GM12892 (cell line): Measurements from ENCODE around the gene NOXO1.

Experiments used
- POLR2A ChIP-seq: IDR thresholded peaks from 2 replicates; pipeline ENCODE4 v1.6.1; 2011; ENCODE audit warnings: low read depth, low read length, control low read depth
- POLR2AphosphoS5 ChIP-seq: IDR thresholded peaks from 2 replicates; pipeline ENCODE4 v1.6.1; 2011; ENCODE audit warnings: low read depth, low read length, control low read depth

GRCh38 chr16:2015947-2016208 is 34.6 kb upstream of the NOXO1 start:
- TF ChIP-seq POLR2A (no peak), POLR2AphosphoS5 (no peak)
